ENCODE measurements around the gene ZPBP. TPM values are rescaled to one million over a fixed set of nuclear protein-coding genes. Genes with fewer than 3 reads are reported as not detected.

ZPBP gene, protein sequence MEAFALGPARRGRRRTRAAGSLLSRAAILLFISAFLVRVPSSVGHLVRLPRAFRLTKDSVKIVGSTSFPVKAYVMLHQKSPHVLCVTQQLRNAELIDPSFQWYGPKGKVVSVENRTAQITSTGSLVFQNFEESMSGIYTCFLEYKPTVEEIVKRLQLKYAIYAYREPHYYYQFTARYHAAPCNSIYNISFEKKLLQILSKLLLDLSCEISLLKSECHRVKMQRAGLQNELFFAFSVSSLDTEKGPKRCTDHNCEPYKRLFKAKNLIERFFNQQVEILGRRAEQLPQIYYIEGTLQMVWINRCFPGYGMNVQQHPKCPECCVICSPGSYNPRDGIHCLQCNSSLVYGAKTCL
- total RNA-seq: not detected in 2 replicates

DNA sequence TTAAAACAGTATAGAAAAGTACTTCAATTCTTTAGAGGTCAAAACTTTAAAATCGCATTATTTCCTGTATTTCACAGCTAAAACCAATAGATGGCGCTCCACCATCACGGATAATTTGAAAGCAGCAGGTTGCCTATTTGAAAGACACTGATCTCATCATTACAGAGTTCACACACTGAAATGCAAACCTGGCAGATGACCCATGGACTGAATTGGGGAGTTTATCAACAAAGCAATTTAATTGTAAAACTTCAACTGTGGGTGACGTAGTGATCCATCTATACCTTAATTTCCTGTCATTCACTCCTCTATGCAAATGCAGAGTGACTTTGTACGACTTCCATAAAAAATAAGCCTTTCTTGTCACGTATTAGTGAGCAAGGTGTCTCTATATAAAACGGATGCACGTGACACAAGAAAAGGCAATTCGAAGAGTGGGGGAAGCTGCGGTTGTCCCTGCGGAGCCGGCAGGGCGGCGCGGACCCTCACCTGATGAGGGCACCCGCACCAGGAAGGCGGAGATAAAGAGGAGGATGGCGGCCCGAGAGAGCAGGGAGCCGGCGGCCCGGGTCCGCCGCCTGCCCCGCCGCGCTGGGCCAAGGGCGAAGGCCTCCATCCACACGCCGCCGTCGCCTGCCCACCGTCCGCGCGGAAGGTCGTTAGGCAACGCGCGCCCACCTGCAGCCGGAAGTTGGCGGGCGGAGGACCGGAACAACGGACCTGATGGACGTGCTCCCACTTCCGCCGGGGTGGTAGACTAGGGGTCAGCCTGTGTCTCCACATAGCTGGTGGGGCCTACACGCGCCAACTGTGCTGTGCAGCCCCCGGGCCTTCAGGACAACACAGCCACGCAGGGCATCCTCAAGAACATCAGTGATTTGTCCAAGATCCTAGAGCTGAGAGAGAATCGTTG lies at the start of gene ZPBP:
TSS of gene ZPBP (minus strand) at position 668 of the 913 bp plus-strand sequence. CDS start at position 616, 52 bp downstream.

Other genes starting within 250 kb of the ZPBP start
- not detected in 2 replicates for gene IKZF1, start 211.5 kb upstream of the ZPBP start, total RNA-seq